IMR-90 (cell line): ENCODE results near the gene CARD19. TPM values are rescaled to one million over a fixed set of nuclear protein-coding genes. Genes with fewer than 3 reads are reported as not detected.

ENCODE experiments used
- ATAC-seq: fragments of 200-7000 bp; cut with Tn5 transposase; 2 replicates; pipeline ENCODE4 v1.9.1; 2020; ENCODE audit warnings: low read depth, mild to moderate bottlenecking, moderate library complexity
- BruUV-seq: library from RNA; stranded (reverse); fragments of 400-500 nt; replicated peaks from 2 replicates; lab custom pipeline; 2021; lab: Mats Ljungman, UMichigan
- CTCF ChIA-PET: fragments of 300-600 bp; formaldehyde crosslinking; extraction: SDS; loops from one replicate; lab custom pipeline; 2021; ENCODE audit warnings: antibody characterized with exemption; lab: Yijun Ruan, JAX
- POLR2A ChIA-PET: fragments of 300-600 bp; sonication (Branson Sonifier 250); formaldehyde crosslinking; loops from one replicate; lab custom pipeline; 2022; ENCODE audit warnings: antibody characterized with exemption; ENCODE audit not compliant: unreplicated experiment; lab: Charles Lee
- DNase-seq: peaks from one replicate; pipeline ENCODE4 v3.0.0; 2013
- H2AFZ ChIP-seq: replicated peaks from 2 replicates; pipeline ENCODE3; 2013; ENCODE audit warnings: low read length, mild to moderate bottlenecking; ENCODE audit not compliant: poor library complexity
- H2AK5ac ChIP-seq: 2 replicates; pipeline ENCODE4 v1.6.1; 2013; ENCODE audit warnings: low read depth, low read length, inconsistent platforms
- H2AK9ac ChIP-seq: replicated peaks from 2 replicates; pipeline ENCODE3; 2013; ENCODE audit warnings: mild to moderate bottlenecking, low read depth, low read length, moderate library complexity; ENCODE audit not compliant: poor library complexity
- H2BK120ac ChIP-seq: 2 replicates; pipeline ENCODE4 v1.6.1; 2013; ENCODE audit warnings: low read depth, low read length, inconsistent platforms
- H2BK15ac ChIP-seq: 3 replicates; pipeline ENCODE4 v1.6.1; 2013; ENCODE audit warnings: low read depth, low read length, inconsistent platforms
- H2BK20ac ChIP-seq: 2 replicates; pipeline ENCODE4 v1.6.1; 2013; ENCODE audit warnings: low read depth, mild to moderate bottlenecking, inconsistent platforms, low read length, moderate library complexity
- H2BK5ac ChIP-seq: 2 replicates; pipeline ENCODE4 v1.6.1; 2013; ENCODE audit warnings: mild to moderate bottlenecking, low read depth, low read length, inconsistent platforms; ENCODE audit not compliant: poor library complexity, severe bottlenecking
- H3K14ac ChIP-seq: replicated peaks from 2 replicates; pipeline ENCODE4 v1.6.1; 2013; ENCODE audit warnings: low read depth, low read length, inconsistent platforms
- H3K18ac ChIP-seq: 2 replicates; pipeline ENCODE4 v1.6.1; 2013; ENCODE audit warnings: low read depth, low read length, control low read depth
- H3K23ac ChIP-seq: 2 replicates; pipeline ENCODE4 v1.6.1; 2013; ENCODE audit warnings: low read depth, low read length, inconsistent platforms
- H3K27ac ChIP-seq: 2 replicates; pipeline ENCODE4 v1.5.1; 2013; ENCODE audit warnings: mild to moderate bottlenecking, control low read depth, low read length; ENCODE audit not compliant: insufficient read depth
- H3K27me3 ChIP-seq: 2 replicates; pipeline ENCODE4 v1.6.1; 2013; ENCODE audit warnings: low read length; ENCODE audit not compliant: control insufficient read depth, insufficient read depth
- H3K36me3 ChIP-seq: 2 replicates; pipeline ENCODE4 v1.6.1; 2013; ENCODE audit warnings: low read length, mixed read lengths; ENCODE audit not compliant: control insufficient read depth, insufficient read depth
- H3K4ac ChIP-seq: 2 replicates; pipeline ENCODE4 v1.6.1; 2013; ENCODE audit warnings: low read depth, low read length, inconsistent platforms
- H3K4me1 ChIP-seq: 2 replicates; pipeline ENCODE4 v1.6.1; 2013; ENCODE audit warnings: low read length, mixed read lengths; ENCODE audit not compliant: control insufficient read depth, insufficient read depth
- H3K4me2 ChIP-seq: 2 replicates; pipeline ENCODE4 v1.6.1; 2013; ENCODE audit warnings: low read depth, mild to moderate bottlenecking, control low read depth, low read length, moderate library complexity
- H3K4me3 ChIP-seq: 2 replicates; pipeline ENCODE4 v1.5.1; 2013; ENCODE audit warnings: low read depth, mild to moderate bottlenecking, control low read depth, low read length, moderate library complexity; ENCODE audit not compliant: insufficient read depth
- H3K56ac ChIP-seq: 2 replicates; pipeline ENCODE4 v1.6.1; 2013; ENCODE audit warnings: low read length, inconsistent platforms; ENCODE audit not compliant: insufficient read depth; ENCODE audit errors: extremely low read depth
- H3K79me1 ChIP-seq, 2 experiments: 2 replicates each; pipeline ENCODE4 v1.6.1; 2013; ENCODE audit warnings: low read length in 2 of 2, inconsistent platforms in 1 of 2, low read depth in 1 of 2
- H3K9ac ChIP-seq: 2 replicates; pipeline ENCODE4 v1.6.1; 2013; ENCODE audit warnings: low read depth, low read length, control low read depth
- H3K9me1 ChIP-seq: 2 replicates; pipeline ENCODE4 v1.6.1; 2013; ENCODE audit warnings: low read length, inconsistent platforms; ENCODE audit not compliant: insufficient read depth
- H3K9me3 ChIP-seq: 2 replicates; pipeline ENCODE4 v1.6.1; 2013; ENCODE audit warnings: low read length; ENCODE audit not compliant: control insufficient read depth, insufficient read depth
- H4K20me1 ChIP-seq: 2 replicates; pipeline ENCODE4 v1.6.1; 2013; ENCODE audit warnings: low read length, inconsistent platforms; ENCODE audit not compliant: insufficient read depth
- H4K5ac ChIP-seq: 2 replicates; pipeline ENCODE4 v1.6.1; 2013; ENCODE audit warnings: mild to moderate bottlenecking, low read depth, low read length, control low read depth
- H4K8ac ChIP-seq, 2 experiments: 2 replicates each; pipeline ENCODE4 v1.6.1; 2013; ENCODE audit warnings: low read depth in 2 of 2, low read length in 2 of 2, control low read depth in 1 of 2, inconsistent platforms in 1 of 2
- H4K91ac ChIP-seq: 2 replicates; pipeline ENCODE4 v1.6.1; 2013; ENCODE audit warnings: low read depth, low read length, inconsistent platforms; ENCODE audit not compliant: insufficient read depth
- BHLHE40 ChIP-seq: fragments of 150-350 bp; IDR thresholded peaks from 2 replicates; pipeline ENCODE4 v1.6.1; 2016; ENCODE audit warnings: mild to moderate bottlenecking, low read depth, low read length
- CHD1 ChIP-seq: IDR thresholded peaks from 2 replicates; pipeline ENCODE4 v1.6.1; 2012; ENCODE audit warnings: low read depth, low read length, improper control_type of control experiment
- FOS ChIP-seq: fragments of 150-350 bp; IDR thresholded peaks from 2 replicates; pipeline ENCODE4 v1.6.1; 2016; ENCODE audit warnings: low read depth, low read length
- MXI1 ChIP-seq: IDR thresholded peaks from 2 replicates; pipeline ENCODE4 v1.6.1; 2012; ENCODE audit warnings: low read depth, mild to moderate bottlenecking, low read length, moderate library complexity, borderline replicate concordance
- NFE2L2 ChIP-seq: fragments of 150-350 bp; IDR thresholded peaks from 2 replicates; pipeline ENCODE4 v1.6.1; 2016; ENCODE audit warnings: low read depth, mild to moderate bottlenecking, low read length
- POLR2A ChIP-seq: IDR thresholded peaks from 2 replicates; pipeline ENCODE4 v1.6.1; 2012; ENCODE audit warnings: mild to moderate bottlenecking, low read depth, low read length
- RCOR1 ChIP-seq: IDR thresholded peaks from 2 replicates; pipeline ENCODE4 v1.6.1; 2012; ENCODE audit warnings: mild to moderate bottlenecking, low read length, improper control_type of control experiment; ENCODE audit not compliant: insufficient replicate concordance
- RFX5 ChIP-seq: IDR thresholded peaks from 2 replicates; pipeline ENCODE4 v1.8.0; 2012; ENCODE audit warnings: low read depth, mild to moderate bottlenecking, low read length, moderate library complexity
- SMC3 ChIP-seq: fragments of 150-350 bp; IDR thresholded peaks from 2 replicates; pipeline ENCODE4 v1.6.1; 2016; ENCODE audit warnings: low read depth, mild to moderate bottlenecking, antibody characterized with exemption, low read length, moderate library complexity
- WGBS, 2 experiments: methylation state at CpG; one replicate each; pipeline versions ENCODE4 v1.1.5 to v1.1.7; 2013; ENCODE audit warnings: missing lambda C conversion rate in 2 of 2; ENCODE audit not compliant: insufficient read length in 1 of 2; ENCODE audit errors: extremely low coverage in 2 of 2; 5-methylcytosine and 5-hydroxymethylcytosine counted together
- dilution Hi-C: fragments of 300-500 bp; cut with HindIII; formaldehyde crosslinking; loops from one replicate; pipeline ENCODE4 v1.14.3; 2018; ENCODE audit warnings: low sequenced_read_pairs; ENCODE audit not compliant: unreplicated experiment
- in situ Hi-C: fragments of 300-500 bp; cut with MboI; formaldehyde crosslinking; loops from 3 replicates; pipeline ENCODE4 v1.14.3; 2019; ENCODE audit warnings: low sequenced_read_pairs, inconsistent platforms, mixed read lengths
- intact Hi-C: fragments of 100-400 bp; cut with micrococcal nuclease; formaldehyde crosslinking; loops from 2 replicates; pipeline ENCODE4 v1.10.0; 2022
- polyA plus RNA-seq, 3 experiments: library from polyadenylated mRNA; depleted of rRNA; stranded (reverse); fragments of >200 nt; gene quantifications; 2 replicates each; pipeline ENCODE4 v1.2.3, GENCODE V29; 2012; ENCODE audit warnings: low replicate concordance in 1 of 3
- total RNA-seq: library from RNA; depleted of rRNA; stranded (reverse); fragments of >200 nt; gene quantifications from 2 replicates; pipeline ENCODE4 v1.2.3, GENCODE V29; 2012

CARD19 gene
- total and polyA plus RNA-seq, 2 of the 4 experiments (the other 2 are of a cell fraction): 17.4 to 111 TPM

DNA sequence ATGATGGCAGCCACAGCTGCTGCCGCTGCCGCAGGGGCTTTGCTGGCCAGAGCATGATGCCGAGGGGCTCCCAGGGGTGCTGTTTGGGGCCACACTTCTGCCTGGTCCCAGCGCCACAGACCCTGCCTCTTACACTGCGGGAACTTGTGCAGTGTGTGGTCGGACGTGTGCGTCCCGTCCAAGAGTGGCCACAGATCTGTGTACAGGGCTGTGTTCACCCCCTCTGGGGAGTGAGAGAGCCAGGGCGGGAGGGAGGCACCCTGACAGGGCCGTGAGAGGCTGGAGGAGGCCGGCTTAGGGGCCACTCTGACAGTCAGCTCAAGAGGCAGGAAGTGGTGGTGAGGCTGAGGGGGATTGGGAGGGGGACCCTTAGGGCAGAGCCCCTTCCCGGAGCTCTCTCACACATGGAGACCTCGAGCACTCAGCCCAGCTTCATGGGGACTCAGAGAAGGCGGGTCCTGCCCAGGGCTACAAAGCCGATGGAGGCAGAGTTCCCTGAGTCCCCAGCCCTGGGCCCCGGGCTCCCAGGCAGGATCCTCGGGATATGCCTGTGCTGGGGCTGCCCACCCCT, 13.1 kb upstream of the CARD19 start:
- in situ Hi-C loops (no loop called here), intact Hi-C loops (no loop called here), dilution Hi-C loops (no loop called here)
- Histone ChIP-seq H4K5ac (no peak overlapping the region), H3K9ac (no peak overlapping the region), H3K79me1 (no peaks in the 10 kb centered on the region), H3K4me1 (peaks cover 3% of the 10 kb centered on the region), H4K8ac (no peak overlapping the region), H2BK120ac (no peak overlapping the region), H2BK15ac (no peak overlapping the region), H3K4ac (no peak overlapping the region), H2BK20ac (no peak overlapping the region), H3K36me3 (no peaks in the 10 kb centered on the region), H3K4me3 (no peak overlapping the region), H3K9me1 (no peaks in the 10 kb centered on the region; the same call in 1 of the 2 replicates), H3K9me3 (no peaks in the 10 kb centered on the region), H3K56ac (no peak overlapping the region), H2BK5ac (no peak overlapping the region), H3K18ac (no peak overlapping the region), H4K91ac (no peak overlapping the region), H2AK9ac (no peak overlapping the region), H2AFZ (no peak overlapping the region), H3K4me2 (no peak overlapping the region), H3K23ac (no peak overlapping the region), H3K27ac (no peak overlapping the region), H3K14ac (no peak overlapping the region), H4K20me1 (no peaks in the 10 kb centered on the region), H2AK5ac (no peak overlapping the region), H3K27me3 (no peaks in the 10 kb centered on the region; the same call in 1 of the 2 replicates)
- DNase-seq (no peak), ATAC-seq (no peak)
- POLR2A ChIA-PET: no interaction called here
- no TSS peak for BruUV-seq
- WGBS, 2 experiments: 80% methylated on average over 9 of the region's 18 CpGs; no CpG with 5 or more reads in 1 of the 2 experiments
- TF ChIP-seq POLR2A: no peak
- no peak for TF ChIP-seq BHLHE40
- no peak for TF ChIP-seq SMC3
- no peak for TF ChIP-seq RCOR1
- TF ChIP-seq NFE2L2: no peak
- TF ChIP-seq CHD1: no peak
- TF ChIP-seq RFX5: no peak
- TF ChIP-seq FOS: no peak
- no peak for TF ChIP-seq MXI1
- CTCF ChIA-PET: interaction anchor here (0.6 kb wide), 1 partner anchor 931 kb away, joined by 3 read pairs; no protein-coding TSS in a partner anchor
